GM21367 (cell line): ENCODE results near the gene STX19.
A peak's percentile ranks its signal among the peaks of the same experiment; 100 is the strongest.

Source experiments
- ATAC-seq: cut with Tn5 transposase; IDR thresholded peaks from one replicate; pipeline ENCODE4 v1.9.1; 2021; ENCODE audit not compliant: unreplicated experiment

The STX19 gene

DNA sequence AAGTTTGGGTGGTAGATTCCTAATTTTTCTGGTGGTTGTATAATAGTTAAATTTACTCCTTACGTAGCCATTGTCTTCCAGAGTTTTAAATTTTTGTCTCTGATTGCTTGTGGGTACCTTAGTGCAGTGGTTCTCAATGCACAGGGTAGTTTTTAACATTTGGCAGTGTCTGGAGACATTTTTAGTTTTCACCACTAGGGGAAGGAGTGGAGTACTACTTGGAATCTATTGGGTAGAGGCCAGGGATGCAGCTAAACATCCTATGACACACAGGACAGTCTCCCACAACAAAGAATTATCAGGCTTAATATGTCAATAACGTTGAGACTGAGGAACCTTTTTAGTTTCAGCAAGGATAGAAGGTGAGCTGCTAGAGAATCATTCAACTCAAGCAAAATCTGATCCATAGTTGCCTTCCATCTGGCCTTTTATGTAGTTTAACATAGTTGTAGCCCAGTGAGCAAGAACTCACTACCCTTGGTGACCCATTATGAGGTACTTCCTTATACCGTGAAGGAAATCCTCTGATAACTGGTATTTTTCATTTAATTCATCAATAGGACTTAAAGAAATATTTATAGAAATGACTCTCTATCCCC is 8.6 kb upstream of the STX19 start:
- peak; percentile 91 for ATAC-seq

- no peak for ATAC-seq
Measured at GRCh38 chr3:94026623-94027022, 1.8 kb downstream of the STX19 start.

DNA sequence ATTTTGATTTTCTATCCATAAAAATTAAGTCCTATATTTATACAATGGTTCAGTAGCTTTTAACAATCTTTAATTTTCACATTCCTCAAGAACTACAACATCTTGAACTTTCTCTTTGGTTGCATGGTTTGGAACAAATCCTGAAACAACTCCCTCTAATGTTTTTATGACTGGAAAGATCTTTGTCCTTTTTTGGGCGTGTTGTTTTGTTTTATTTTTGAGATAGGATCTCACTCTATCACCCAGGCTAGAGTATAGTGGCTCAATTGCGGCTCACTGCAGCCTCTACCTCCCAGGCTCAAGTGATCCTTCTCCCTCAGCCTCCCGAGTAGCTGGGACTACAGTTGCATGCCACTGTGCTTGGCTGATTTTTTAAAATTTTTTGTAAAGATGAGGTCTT is 4.0 kb downstream of the STX19 start:
- ATAC-seq = no peak

GRCh38 chr3:94020293-94020692 is 8.1 kb downstream of the STX19 start:
- no peak for ATAC-seq

DNA sequence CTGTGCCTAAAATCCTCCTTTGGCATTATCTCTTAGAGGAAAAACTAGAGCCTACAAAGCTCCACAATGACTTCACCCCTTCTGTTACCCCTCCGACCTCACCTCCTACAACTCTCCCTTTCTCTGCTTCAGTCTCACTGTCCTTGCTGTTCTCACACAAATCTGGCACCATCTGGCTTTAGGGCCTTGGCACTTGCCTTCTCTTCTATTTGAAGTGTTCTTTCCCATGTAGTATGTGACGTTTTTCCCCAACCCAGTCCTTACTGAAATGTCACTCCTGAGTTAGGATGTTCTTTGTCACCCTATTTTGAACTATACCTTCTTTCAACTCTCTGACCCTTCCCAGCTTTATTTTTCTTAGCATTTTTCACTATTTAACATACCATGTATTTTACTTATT is 8.7 kb downstream of the STX19 start:
- no peak for ATAC-seq

GRCh38 chr3:94015025-94015424 is 13.4 kb downstream of the STX19 start:
- no peak for ATAC-seq

DNA sequence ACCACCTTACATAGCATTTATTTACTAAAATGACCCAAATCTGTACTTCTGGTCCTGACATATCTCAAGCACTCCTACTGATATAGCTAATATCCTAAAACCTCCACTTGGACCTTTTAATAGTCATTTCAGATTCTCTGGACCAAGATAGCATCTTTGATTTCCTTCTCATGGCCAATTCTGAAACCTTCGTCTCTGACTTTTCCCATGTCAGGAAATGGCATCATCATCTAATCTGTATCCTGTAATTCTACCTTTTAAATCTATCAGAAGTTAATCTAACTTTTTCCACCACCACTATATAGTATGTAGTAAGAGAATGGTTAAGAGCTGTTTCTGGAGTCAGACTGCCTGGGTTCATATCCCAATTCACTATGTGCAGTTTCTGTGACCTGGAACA is 16.2 kb downstream of the STX19 start:
- no peak for ATAC-seq

DNA sequence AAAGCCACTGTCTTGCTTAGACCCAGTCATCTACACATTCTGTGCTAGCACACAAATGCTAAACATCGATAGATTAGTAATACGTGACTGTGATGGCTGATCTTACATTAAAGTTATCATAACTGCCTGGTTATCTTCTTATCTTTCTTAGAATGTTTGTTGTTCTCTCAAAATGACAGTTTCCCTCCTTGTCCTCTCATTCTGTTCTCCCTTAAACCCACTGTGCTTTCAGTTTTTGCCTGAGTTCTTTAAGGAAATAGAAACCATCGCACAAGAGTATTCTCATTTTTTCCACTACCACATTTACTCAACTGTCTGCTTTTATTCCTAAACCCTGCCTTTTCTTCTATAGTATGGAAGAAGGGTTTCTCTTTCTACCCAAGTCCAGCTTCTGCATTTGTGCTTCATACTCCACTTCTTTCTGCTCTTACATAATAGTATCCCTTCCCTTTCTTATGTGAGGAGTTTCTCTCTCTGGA is 17.1 kb downstream of the STX19 start:
- no peak for ATAC-seq

DNA sequence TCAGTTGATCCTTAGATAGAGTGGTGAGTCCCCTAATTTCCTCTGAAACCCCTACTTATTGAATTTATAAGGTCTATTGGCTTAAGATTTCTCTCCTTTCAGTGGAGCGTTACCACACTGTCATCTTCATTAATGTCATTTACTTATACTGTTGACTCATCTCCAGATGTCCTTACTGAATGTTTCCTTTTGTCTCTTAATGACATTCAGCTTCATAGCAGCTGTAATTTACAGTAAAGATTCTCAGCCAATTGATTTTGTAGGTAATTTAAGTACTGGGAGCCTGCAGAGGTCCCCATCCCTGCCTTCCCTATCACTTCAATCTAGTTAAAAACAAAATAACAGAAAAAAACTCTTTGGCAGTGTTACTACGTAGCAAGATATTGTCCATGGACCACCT is 18.8 kb downstream of the STX19 start:
- ATAC-seq = no peak

DNA sequence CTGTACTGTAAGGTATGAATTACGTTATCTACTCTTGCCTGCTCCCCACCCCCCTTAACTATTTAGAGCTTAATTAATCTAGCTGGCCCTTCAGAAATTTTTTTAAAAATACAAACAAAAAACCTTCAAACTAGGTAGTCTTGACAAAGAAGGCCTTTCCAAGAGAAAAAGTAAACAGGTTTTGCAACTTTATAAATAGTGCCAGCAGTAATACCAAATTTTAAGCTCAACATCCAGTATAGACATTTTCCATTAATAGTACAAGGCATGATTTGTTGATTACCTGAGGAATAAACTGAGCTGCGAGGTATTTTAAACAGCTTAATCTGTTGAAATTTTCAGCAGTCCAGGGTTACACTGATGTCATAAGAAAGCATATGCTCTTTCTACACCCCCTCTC is 20.1 kb downstream of the STX19 start:
- ATAC-seq = no peak

GRCh38 chr3:94004301-94004910 is 24.0 kb downstream of the STX19 start:
- peak; percentile 95 for ATAC-seq

- no peak for ATAC-seq
Measured at GRCh38 chr3:94001827-94002495, 26.4 kb downstream of the STX19 start.

- ATAC-seq = no peak
Measured at GRCh38 chr3:94001191-94001590, 27.2 kb downstream of the STX19 start.

DNA sequence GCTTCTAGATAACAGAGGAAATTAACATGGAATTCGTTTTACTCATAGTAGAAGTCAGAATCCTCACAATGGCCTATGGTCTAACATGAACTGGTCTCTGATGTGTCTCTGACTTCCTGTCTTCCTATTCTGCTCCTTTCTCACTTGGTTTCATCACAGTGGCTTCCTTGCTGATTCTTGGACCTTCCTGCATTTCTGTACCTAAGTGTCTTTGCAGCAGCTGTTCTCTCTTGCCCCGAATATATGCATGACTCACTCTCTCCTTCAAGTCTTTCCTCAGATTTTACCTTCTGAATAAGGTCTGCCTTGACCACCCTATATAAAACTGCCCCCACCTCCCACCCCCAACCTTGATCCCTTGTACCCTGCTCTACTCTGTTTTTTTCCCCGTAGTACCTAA is 34.3 kb downstream of the STX19 start:
- no peak for ATAC-seq

DNA sequence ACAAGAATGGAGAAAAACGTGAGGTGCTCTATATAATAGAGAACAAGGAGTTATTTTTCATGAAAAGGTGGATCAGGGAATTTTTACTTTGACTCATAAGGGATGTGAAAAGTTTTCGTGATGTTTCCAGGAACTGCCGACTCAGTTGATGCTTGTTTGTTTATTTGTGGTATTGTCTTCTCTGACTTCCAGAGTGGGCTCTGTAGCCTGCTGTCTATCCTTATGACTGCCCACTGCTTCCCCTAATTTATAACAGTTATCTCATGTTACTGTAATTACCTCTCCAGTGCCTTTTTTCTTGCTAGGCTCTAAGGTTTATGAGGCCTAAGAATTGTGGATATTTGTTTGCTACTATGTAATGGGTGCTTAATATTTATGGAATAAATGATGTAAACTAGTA is 36.2 kb downstream of the STX19 start:
- ATAC-seq = no peak

GRCh38 chr3:93991631-93992030 is 36.8 kb downstream of the STX19 start:
- no peak for ATAC-seq

DNA sequence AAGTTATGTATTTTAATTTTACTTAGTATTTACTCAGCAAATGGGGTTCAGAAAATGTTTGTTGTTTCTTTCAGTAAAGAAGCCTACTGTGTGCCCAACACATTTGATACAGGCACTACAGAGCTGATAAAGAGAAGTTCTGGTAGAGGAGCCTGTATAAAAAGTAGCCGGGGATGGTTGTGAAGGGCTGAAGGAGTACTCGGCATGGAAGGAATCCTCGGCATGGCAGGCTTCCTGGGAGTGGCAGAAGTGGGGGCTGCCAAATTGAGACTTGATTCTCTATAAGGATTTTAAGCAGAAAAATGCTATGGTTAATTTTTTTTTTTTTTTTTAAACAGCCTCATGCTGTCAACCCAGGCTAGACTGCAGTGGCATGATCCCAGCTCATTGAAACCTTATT is 39.2 kb downstream of the STX19 start:
- no peak for ATAC-seq

DNA sequence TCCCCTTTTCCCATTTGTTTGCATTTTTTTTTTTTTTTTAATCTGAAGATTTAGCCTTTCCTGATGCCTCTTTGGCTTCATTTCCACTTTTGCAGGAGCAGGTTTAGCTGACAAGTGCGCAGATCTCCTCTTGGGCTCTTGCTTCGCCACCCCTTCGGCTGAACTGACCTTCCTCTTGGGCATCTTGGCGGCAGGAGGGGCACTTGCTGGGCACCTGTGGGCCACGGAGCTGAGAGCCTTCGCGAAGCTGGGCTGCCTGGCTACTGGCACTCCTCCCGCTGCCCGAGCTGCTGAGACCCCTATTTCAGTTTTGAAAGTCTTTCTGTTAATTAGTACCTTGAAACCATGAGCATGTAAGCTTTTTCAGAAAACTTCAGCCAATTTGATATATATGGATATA is 39.6 kb downstream of the STX19 start:
- ATAC-seq = no peak

GRCh38 chr3:93988283-93988682 is 40.1 kb downstream of the STX19 start:
- no peak for ATAC-seq

- no peak for ATAC-seq
Measured at GRCh38 chr3:93984618-93985017, 43.8 kb downstream of the STX19 start.

DNA sequence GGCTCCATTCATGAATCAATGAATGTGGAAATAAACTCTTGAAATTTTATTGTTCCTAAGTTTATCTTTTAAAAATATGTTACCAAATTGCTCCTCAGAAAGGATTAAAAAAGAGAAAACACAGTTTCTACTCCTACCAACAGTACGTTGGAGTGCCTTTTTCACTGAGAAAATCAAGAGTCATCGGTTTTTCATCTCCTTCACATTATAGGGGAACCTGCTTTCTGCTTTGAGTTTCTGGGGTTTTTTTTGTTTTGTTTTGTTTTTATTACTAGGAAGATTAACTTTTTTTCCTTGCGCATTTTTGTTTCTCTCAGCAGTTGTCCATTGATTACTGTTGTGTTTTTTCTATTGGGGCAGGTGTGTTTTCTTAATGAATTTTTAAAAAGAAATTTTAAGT is 45.0 kb downstream of the STX19 start:
- no peak for ATAC-seq

GRCh38 chr3:93981649-93982048 is 46.7 kb downstream of the STX19 start:
- ATAC-seq = no peak
